WTC11 (cell line): ENCODE measurements around the gene NLRP6.

Source experiments
- CBFB ChIP-seq: sonication (generic); formaldehyde crosslinking; IDR thresholded peaks from 2 replicates; pipeline ENCODE4 v1.8.1; 2022; ENCODE audit warnings: mild to moderate bottlenecking, low read depth, missing genetic modification reagents
- JAZF1 ChIP-seq: fragments of 250-450 bp; sonication (Bioruptor Pico); IDR thresholded peaks from 2 replicates; pipeline ENCODE4 v1.9.0; 2021; ENCODE audit warnings: moderate library complexity, mild to moderate bottlenecking, inconsistent platforms
- TF ChIP-seq, protein P1 (sequence below): fragments of 200-600 bp; IDR thresholded peaks from 2 replicates; pipeline ENCODE4 v1.8.0; 2022; ENCODE audit warnings: antibody characterized with exemption

- TF ChIP-seq CBFB (no peak), JAZF1 (CRISPR knock-in tag) (no peak)
- TF ChIP-seq, protein P1, sequence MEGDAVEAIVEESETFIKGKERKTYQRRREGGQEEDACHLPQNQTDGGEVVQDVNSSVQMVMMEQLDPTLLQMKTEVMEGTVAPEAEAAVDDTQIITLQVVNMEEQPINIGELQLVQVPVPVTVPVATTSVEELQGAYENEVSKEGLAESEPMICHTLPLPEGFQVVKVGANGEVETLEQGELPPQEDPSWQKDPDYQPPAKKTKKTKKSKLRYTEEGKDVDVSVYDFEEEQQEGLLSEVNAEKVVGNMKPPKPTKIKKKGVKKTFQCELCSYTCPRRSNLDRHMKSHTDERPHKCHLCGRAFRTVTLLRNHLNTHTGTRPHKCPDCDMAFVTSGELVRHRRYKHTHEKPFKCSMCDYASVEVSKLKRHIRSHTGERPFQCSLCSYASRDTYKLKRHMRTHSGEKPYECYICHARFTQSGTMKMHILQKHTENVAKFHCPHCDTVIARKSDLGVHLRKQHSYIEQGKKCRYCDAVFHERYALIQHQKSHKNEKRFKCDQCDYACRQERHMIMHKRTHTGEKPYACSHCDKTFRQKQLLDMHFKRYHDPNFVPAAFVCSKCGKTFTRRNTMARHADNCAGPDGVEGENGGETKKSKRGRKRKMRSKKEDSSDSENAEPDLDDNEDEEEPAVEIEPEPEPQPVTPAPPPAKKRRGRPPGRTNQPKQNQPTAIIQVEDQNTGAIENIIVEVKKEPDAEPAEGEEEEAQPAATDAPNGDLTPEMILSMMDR = no peak
These were observed 24.3 kb upstream of the NLRP6 start for GRCh38 chr11:253886-254270.
